GM12878 (cell line): ENCODE results near the gene GNB3. TPM values are rescaled to one million over a fixed set of nuclear protein-coding genes. Genes with fewer than 3 reads are reported as not detected.

Source experiments
- ATAC-seq: fragments of 200-7000 bp; cut with Tn5 transposase; 3 replicates; pipeline ENCODE4 v1.9.1; 2020; ENCODE audit warnings: mild to moderate bottlenecking, moderate library complexity
- BruUV-seq: library from RNA; stranded (reverse); fragments of 400-500 nt; replicated peaks from 2 replicates; lab custom pipeline; 2021; lab: Mats Ljungman, UMichigan
- CTCF ChIA-PET: fragments of 300-600 bp; sonication (Branson Sonifier 250); formaldehyde crosslinking; extraction: SDS; loops from one replicate; lab custom pipeline; 2021; ENCODE audit warnings: inconsistent platforms; lab: Yijun Ruan, JAX
- POLR2A ChIA-PET: fragments of 350-600 bp; formaldehyde crosslinking; extraction: SDS; loops from one replicate; lab custom pipeline; 2021; ENCODE audit warnings: inconsistent platforms; lab: Charles Lee
- RAD21 ChIA-PET: fragments of 300-600 bp; sonication (Branson Sonifier 250); formaldehyde crosslinking; loops from one replicate; lab custom pipeline; 2023; ENCODE audit warnings: antibody characterized with exemption; ENCODE audit not compliant: unreplicated experiment; lab: Charles Lee
- SMC1A ChIA-PET: fragments of 300-600 bp; sonication (Branson Sonifier 250); formaldehyde crosslinking; loops from one replicate; lab custom pipeline; 2023; ENCODE audit not compliant: unreplicated experiment, uncharacterized antibody; lab: Charles Lee
- DNase-seq: peaks from one replicate; pipeline ENCODE4 v3.0.0-alpha.2; 2011; ENCODE audit warnings: low read depth, low spot score
- FAIRE-seq: peaks from 3 replicates; lab custom pipeline; 2011; peaks lifted over from hg19 to GRCh38; lab: Jason Lieb, UNC
- H2AFZ ChIP-seq: 2 replicates; pipeline ENCODE4 v1.6.0; 2011; ENCODE audit warnings: low read depth, low read length, control low read depth; ENCODE audit not compliant: control insufficient read depth
- H3K27ac ChIP-seq: 2 replicates; pipeline ENCODE4 v1.5.1; 2011; ENCODE audit warnings: control low read depth; ENCODE audit not compliant: control insufficient read depth, insufficient read depth
- H3K27me3 ChIP-seq, 2 experiments: replicated peaks in 1 of 2; 2 replicates each; pipeline versions ENCODE4 v1.6.0 to v1.6.1; 2011; ENCODE audit warnings: low read length in 1 of 2; ENCODE audit not compliant: control insufficient read depth in 2 of 2, insufficient read depth in 2 of 2
- H3K36me3 ChIP-seq, 2 experiments: 2 replicates each; pipeline ENCODE4 v1.5.1; 2011; ENCODE audit warnings: low read length in 1 of 2; ENCODE audit not compliant: control insufficient read depth in 2 of 2, insufficient read depth in 2 of 2
- H3K4me1 ChIP-seq: 2 replicates; pipeline ENCODE4 v1.6.1; 2011; ENCODE audit warnings: mild to moderate bottlenecking, low read length, moderate library complexity, mixed read lengths; ENCODE audit not compliant: control insufficient read depth, insufficient read depth
- H3K4me2 ChIP-seq: 2 replicates; pipeline ENCODE4 v1.6.0; 2011; ENCODE audit warnings: control low read depth; ENCODE audit not compliant: control insufficient read depth, insufficient read depth
- H3K4me3 ChIP-seq: fragments of 200-600 bp; sonication (generic); 2 replicates; pipeline ENCODE4 v1.5.1; 2016
- H3K79me2 ChIP-seq: 2 replicates; pipeline ENCODE4 v1.6.0; 2011; ENCODE audit warnings: low read length; ENCODE audit not compliant: control insufficient read depth, insufficient read depth
- H3K9ac ChIP-seq: 2 replicates; pipeline ENCODE4 v1.8.0; 2011; ENCODE audit warnings: low read length, control low read depth, mixed read lengths; ENCODE audit not compliant: control insufficient read depth, insufficient read depth
- H3K9me3 ChIP-seq: replicated peaks from 3 replicates; pipeline ENCODE4 v1.5.1; 2011; ENCODE audit warnings: mild to moderate bottlenecking, low read length; ENCODE audit not compliant: control insufficient read depth, insufficient read depth
- H4K20me1 ChIP-seq: 2 replicates; pipeline ENCODE4 v1.6.0; 2011; ENCODE audit not compliant: control insufficient read depth, insufficient read depth
- HDAC2 ChIP-seq: fragments of 200-600 bp; sonication (generic); IDR thresholded peaks from 2 replicates; pipeline ENCODE4 v1.6.1; 2017
- NFIC ChIP-seq: IDR thresholded peaks from 2 replicates; pipeline ENCODE4 v1.6.1; 2012; ENCODE audit warnings: low read depth, mild to moderate bottlenecking, inconsistent platforms, low read length, moderate library complexity
- PKNOX1 ChIP-seq: fragments of 450-650 bp; IDR thresholded peaks from 2 replicates; pipeline ENCODE4 v1.6.1; 2016; ENCODE audit warnings: mild to moderate bottlenecking
- RFX5 ChIP-seq: IDR thresholded peaks from 2 replicates; pipeline ENCODE4 v1.6.1; 2011; ENCODE audit warnings: low read depth, low read length, improper control_type of control experiment
- SMAD1 ChIP-seq: fragments of 450-650 bp; IDR thresholded peaks from 2 replicates; pipeline ENCODE4 v1.6.1; 2018; ENCODE audit warnings: mild to moderate bottlenecking, low read depth; ENCODE audit not compliant: partially characterized antibody
- SMC3 ChIP-seq: IDR thresholded peaks from 2 replicates; pipeline ENCODE4 v1.6.1; 2011; ENCODE audit warnings: low read length, improper control_type of control experiment, borderline replicate concordance
- TCF3 ChIP-seq: IDR thresholded peaks from 2 replicates; pipeline ENCODE4 v1.6.1; 2012; ENCODE audit warnings: low read depth, mild to moderate bottlenecking, low read length, borderline replicate concordance; ENCODE audit not compliant: insufficient read depth
- WGBS: methylation state at CpG from one replicate; pipeline ENCODE4 v1.1.6; 2016; ENCODE audit warnings: low lambda C conversion rate; ENCODE audit not compliant: insufficient replicate concordance, insufficient coverage; ENCODE audit errors: missing lambda C conversion rate; 5-methylcytosine and 5-hydroxymethylcytosine counted together
- in situ Hi-C: fragments of 300-500 bp; cut with MboI; formaldehyde crosslinking; loops from 9 replicates; pipeline ENCODE4 v1.14.3; 2018; ENCODE audit warnings: mixed read lengths
- intact Hi-C: fragments of 100-400 bp; cut with micrococcal nuclease; formaldehyde crosslinking; loops from one replicate; pipeline ENCODE4 v1.14.2; 2022; ENCODE audit not compliant: unreplicated experiment
- polyA plus RNA-seq, 11 experiments: library from polyadenylated mRNA; depleted of rRNA in 4 of 11; unstranded in 6 of 11; stranded (reverse) in 5 of 11; fragments of >200 nt; fragmentation: Nextera tagmentation in 4 of 11; fragmentation: Illumina TruSeq in 1 of 11; extraction: Ambion mirVana in 4 of 11; extraction: Trizol in 1 of 11; gene quantifications; 1 replicate in 1 of 11; 2 replicates in 10 of 11; pipeline versions ENCODE4 v1.2.1 to v1.2.3, GENCODE V29; 2011 to 2016; ENCODE audit warnings: inconsistent platforms in 2 of 11, missing spikeins in 2 of 11, low read depth in 1 of 11
- total RNA-seq, 4 experiments: library from RNA; depleted of rRNA in 3 of 4; stranded (reverse); fragments of >200 nt in 3 of 4; fragmentation: Illumina TruSeq in 1 of 4; extraction: Trizol in 1 of 4; gene quantifications; 2 replicates each; pipeline versions ENCODE4 v1.2.1 to v1.2.3, GENCODE V29; 2013 to 2021

Gene GNB3
- total and polyA plus RNA-seq, 10 of the 15 experiments (the other 5 are each of a cell fraction or from before 2014, with no cell fraction given): 0.05 to 1.1 (median 0.36) TPM

DNA sequence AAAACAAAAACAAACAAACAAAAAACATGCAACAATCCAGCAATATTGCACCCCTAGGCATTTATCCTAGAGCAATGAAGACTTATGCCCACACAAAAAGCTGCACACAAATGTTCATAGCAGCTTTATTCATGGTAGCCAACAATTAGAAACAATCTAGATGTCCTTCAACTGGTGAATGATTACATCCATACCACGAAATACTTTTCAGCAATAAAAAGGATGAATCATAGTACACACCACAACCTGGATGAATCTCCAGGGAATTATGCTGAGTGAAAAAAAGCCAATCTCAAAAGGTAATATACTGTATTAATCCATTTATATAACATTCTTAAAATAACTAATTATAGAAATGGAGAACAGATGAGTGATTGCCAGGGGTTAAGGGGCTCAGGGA lies 33.6 kb upstream of the GNB3 start:
- SMC1A ChIA-PET: interaction anchor here (1.2 kb wide), 1 partner anchor 16 kb away, joined by 3 read pairs; no protein-coding TSS in a partner anchor
- H3K9me3 ChIP-seq: no peaks in the 10 kb centered on the region
- no peaks in the 10 kb centered on the region for H3K36me3 ChIP-seq
- 3% methylated on average over 1 of the region's 1 CpG for WGBS
- H3K27me3 ChIP-seq: no peaks in the 10 kb centered on the region
- no peak overlapping the region for H3K27ac ChIP-seq
- no peak overlapping the region for H3K4me3 ChIP-seq
- no TSS peak for BruUV-seq
- TF ChIP-seq SMAD1 (no peak), PKNOX1 (no peak), TCF3 (no peak), RFX5 (no peak), HDAC2 (no peak), NFIC (no peak), SMC3 (no peak)
- RAD21 ChIA-PET: no interaction called here
- H2AFZ ChIP-seq: no peak overlapping the region
- H4K20me1 ChIP-seq: no peaks in the 10 kb centered on the region
- POLR2A ChIA-PET: interaction anchor here (0.7 to 1.5 kb wide), 2 partner anchors 27 to 30 kb away, joined by 3 to 9 read pairs; no protein-coding TSS in a partner anchor
- FAIRE-seq: no peak
- H3K79me2 ChIP-seq: no peaks in the 10 kb centered on the region
- no peak for ATAC-seq
- H3K9ac ChIP-seq: no peak overlapping the region
- no peaks in the 10 kb centered on the region for H3K4me1 ChIP-seq
- no peak overlapping the region for H3K4me2 ChIP-seq
- intact Hi-C loops (no loop called here), in situ Hi-C loops (no loop called here)
- CTCF ChIA-PET: interaction anchor here (1.0 to 2.2 kb wide), 2 partner anchors 15 to 35 kb away, joined by 3 to 7 read pairs; no protein-coding TSS in a partner anchor
- DNase-seq: no peak
